Sigmoid colon (tissue), 7 donors: ENCODE results near the gene PEX5. TPM values are rescaled to one million over a fixed set of nuclear protein-coding genes. Genes with fewer than 3 reads are reported as not detected.

Experiments
- DNase-seq: peaks from one replicate; pipeline ENCODE4 v3.0.0-alpha.2; 2019
- H3K27ac ChIP-seq, 4 donors: fragments of 200-600 bp; sonication (generic); one replicate each; pipeline ENCODE4 v1.5.1; 2016 to 2019; ENCODE audit warnings: mild to moderate bottlenecking in 1 of 4
- H3K27me3 ChIP-seq, 3 donors: fragments of 200-600 bp; sonication (generic); one replicate each; pipeline ENCODE4 v1.5.1; 2019; ENCODE audit warnings: mild to moderate bottlenecking in 1 of 3
- H3K36me3 ChIP-seq, 4 donors: fragments of 200-600 bp; sonication (generic); one replicate each; pipeline ENCODE4 v1.5.1; 2016 to 2019
- H3K4me1 ChIP-seq, 4 donors: fragments of 200-600 bp; sonication (generic); one replicate each; pipeline ENCODE4 v1.5.1; 2017 to 2019
- H3K4me3 ChIP-seq, 4 donors: fragments of 200-600 bp; sonication (generic); one replicate each; pipeline ENCODE4 v1.5.1; 2017 to 2019; ENCODE audit warnings: mild to moderate bottlenecking in 2 of 4, moderate library complexity in 1 of 4
- H3K9me3 ChIP-seq, 4 donors: fragments of 200-600 bp in 3 of 4; sonication (generic) in 3 of 4; one replicate each; pipeline versions ENCODE4 v1.5.1 to v1.6.1; 2013 to 2019
- CTCF ChIP-seq, 4 experiments: fragments of 450-650 bp in 3 of 4; fragments of 200-600 bp in 1 of 4; IDR thresholded peaks; one replicate each; pipeline ENCODE4 v1.5.1; 2016 to 2019; ENCODE audit warnings: antibody characterized with exemption in 4 of 4, mild to moderate bottlenecking in 3 of 4, moderate library complexity in 2 of 4
- EP300 ChIP-seq, 4 donors: sonication (generic); formaldehyde crosslinking; IDR thresholded peaks; one replicate each; pipeline ENCODE4 v1.6.1; 2017; ENCODE audit warnings: antibody characterized with exemption in 4 of 4
- POLR2A ChIP-seq, 2 donors: fragments of 450-650 bp; IDR thresholded peaks; one replicate each; pipeline ENCODE4 v1.6.1; 2016; ENCODE audit warnings: antibody characterized with exemption in 2 of 2, mild to moderate bottlenecking in 2 of 2, moderate library complexity in 2 of 2
- POLR2AphosphoS5 ChIP-seq, 4 donors: sonication (generic); formaldehyde crosslinking; IDR thresholded peaks; one replicate each; pipeline ENCODE4 v1.6.1; 2017; ENCODE audit warnings: antibody characterized with exemption in 4 of 4
- WGBS, 2 donors: extraction: QIAGEN DNeasy Blood & Tissue Kit; methylation state at CpG; one replicate each; pipeline ENCODE4 v1.1.7; 2013; 5-methylcytosine and 5-hydroxymethylcytosine counted together
- intact Hi-C: fragments of 100-400 bp; cut with DNase I; formaldehyde crosslinking; loops from one replicate; pipeline ENCODE4 v1.15.1; 2023
- polyA plus RNA-seq, 3 donors: library from polyadenylated mRNA; stranded (reverse); fragments of 200-250 nt; gene quantifications; one replicate each; pipeline ENCODE4 v1.2.3, GENCODE V29; 2013
- total RNA-seq, 4 donors: library from RNA; depleted of rRNA; stranded (reverse); fragments of >200 nt; gene quantifications; one replicate each; pipeline ENCODE4 v1.1.0, GENCODE V29; 2016
- donor health status: healthy with polysubstance abuse.
- donor health status: Bipolar disorder and iron deficiency.
- donor health status: healthy.

Gene PEX5
- total and polyA plus RNA-seq, 7 donors, result 13.9 to 48.5 (median 29.9) TPM

- DNase-seq, result peak; percentile 40
- Histone ChIP-seq H3K9me3 (no peaks in the 10 kb centered on the region), H3K36me3 (peaks cover 0 to 32% (median 2%) of the 10 kb centered on the region in 4 donors), H3K27me3 (no peaks in the 10 kb centered on the region), H3K4me1 (no peaks in the 10 kb centered on the region), H3K4me3 (no peak overlapping the region), H3K27ac (no peak overlapping the region)
- TF ChIP-seq POLR2AphosphoS5 (IDR thresholded peaks at IDR 0.05), result no peak
- TF ChIP-seq CTCF (IDR thresholded peaks at IDR 0.05), result no peak
- no peak for TF ChIP-seq EP300 (IDR thresholded peaks at IDR 0.05)
- no peak for TF ChIP-seq POLR2A (IDR thresholded peaks at IDR 0.05)
- intact Hi-C loops, result no loop called here
- 89 to 96% methylated on average over 7 of the region's 7 CpGs for WGBS, 2 donors
Measured at GRCh38 chr12:7146906-7147305, 42.6 kb upstream of the PEX5 start.

- DNase-seq, result peak; percentile 45
- Histone ChIP-seq H3K9me3 (no peaks in the 10 kb centered on the region), H3K36me3 (peaks cover 0 to 33% (median 2%) of the 10 kb centered on the region in 4 donors), H3K27ac (no peak overlapping the region), H3K27me3 (no peaks in the 10 kb centered on the region), H3K4me3 (no peak overlapping the region), H3K4me1 (no peaks in the 10 kb centered on the region)
- intact Hi-C loops, result no loop called here
- WGBS, 2 donors, result 94 to 96% methylated on average over 12 of the region's 12 CpGs
- no peak for TF ChIP-seq CTCF (IDR thresholded peaks at IDR 0.05)
- TF ChIP-seq POLR2AphosphoS5 (IDR thresholded peaks at IDR 0.05), result no peak
- TF ChIP-seq POLR2A (IDR thresholded peaks at IDR 0.05), result no peak
- no peak for TF ChIP-seq EP300 (IDR thresholded peaks at IDR 0.05)
Measured at GRCh38 chr12:7150356-7150755, 39.1 kb upstream of the PEX5 start.

GRCh38 chr12:7150841-7151240 lies 38.6 kb upstream of the PEX5 start:
- TF ChIP-seq CTCF (IDR thresholded peaks at IDR 0.05) (no peak), POLR2A (IDR thresholded peaks at IDR 0.05) (no peak)
- Histone ChIP-seq H3K9me3 (no peaks in the 10 kb centered on the region), H3K4me1 (no peaks in the 10 kb centered on the region), H3K27me3 (no peaks in the 10 kb centered on the region), H3K27ac (no peak overlapping the region), H3K4me3 (no peak overlapping the region), H3K36me3 (peaks cover 0 to 30% (median 2%) of the 10 kb centered on the region in 4 donors)
- WGBS, 2 donors, result 95 to 96% methylated on average over 6 of the region's 6 CpGs
- peak; percentile 58 for DNase-seq
- intact Hi-C loops, result no loop called here

GRCh38 chr12:7151532-7151931 lies 38.0 kb upstream of the PEX5 start:
- H3K27ac ChIP-seq, result no peak overlapping the region
- DNase-seq, result peak; percentile 58
- no peaks in the 10 kb centered on the region for H3K9me3 ChIP-seq
- 94 to 96% methylated on average over 6 of the region's 6 CpGs for WGBS, 2 donors
- no peak overlapping the region for H3K4me3 ChIP-seq
- H3K4me1 ChIP-seq, result no peaks in the 10 kb centered on the region
- TF ChIP-seq POLR2AphosphoS5 (IDR thresholded peaks at IDR 0.05) (no peak), POLR2A (IDR thresholded peaks at IDR 0.05) (no peak), CTCF (IDR thresholded peaks at IDR 0.05) (no peak), EP300 (IDR thresholded peaks at IDR 0.05) (no peak)
- no peaks in the 10 kb centered on the region for H3K27me3 ChIP-seq
- intact Hi-C loops, result no loop called here
- H3K36me3 ChIP-seq, result peaks cover 0 to 26% (median 2%) of the 10 kb centered on the region in 4 donors

- Histone ChIP-seq H3K9me3 (no peaks in the 10 kb centered on the region), H3K4me1 (no peaks in the 10 kb centered on the region), H3K27me3 (no peaks in the 10 kb centered on the region), H3K27ac (no peak overlapping the region), H3K4me3 (no peak overlapping the region), H3K36me3 (peaks cover 0 to 26% (median 2%) of the 10 kb centered on the region in 4 donors)
- 87 to 94% methylated on average over 4 of the region's 4 CpGs for WGBS, 2 donors
- TF ChIP-seq EP300 (IDR thresholded peaks at IDR 0.05) (no peak), CTCF (IDR thresholded peaks at IDR 0.05) (no peak)
- no peak for DNase-seq
- intact Hi-C loops, result no loop called here
Measured at GRCh38 chr12:7152818-7153217, 36.7 kb upstream of the PEX5 start.
